ENCODE results near the gene C5AR1. TPM values are rescaled to one million over a fixed set of nuclear protein-coding genes. Genes with fewer than 3 reads are reported as not detected.
"Not testable (repeated sequence)": the region's sequence is repeated elsewhere in the genome, so short reads cannot be mapped to it uniquely, and the experiment has no call there.

C5AR1 gene
- total RNA-seq, 2 donors from 2014 or later: 5.3 to 11.5 TPM

GRCh38 chr19:47324502-47324901, 14.8 kb downstream of the C5AR1 start:
- intact Hi-C loops (cut with DNase I): no loop called here
- H3K36me3 ChIP-seq: no peaks in the 10 kb centered on the region
- no peaks in the 10 kb centered on the region for H3K27me3 ChIP-seq
- no peak for DNase-seq
- TF ChIP-seq CTCF (IDR thresholded peaks at IDR 0.05): no peak
- no peak overlapping the region for H3K9ac ChIP-seq (ENCODE audit: low read depth in 2 of 2, low read length in 2 of 2)
- H3K27ac ChIP-seq: peak overlapping the region; percentile 17
- no peaks in the 10 kb centered on the region for H3K9me3 ChIP-seq
- no peak overlapping the region for H3K4me3 ChIP-seq
- H3K4me1 ChIP-seq: no peaks in the 10 kb centered on the region

- Histone ChIP-seq H3K4me1 (no peaks in the 10 kb centered on the region), H3K9ac (ENCODE audit: low read depth in 2 of 2, low read length in 2 of 2) (no peak overlapping the region), H3K27ac (peak overlapping the region; percentile 37), H3K27me3 (no peaks in the 10 kb centered on the region), H3K9me3 (no peaks in the 10 kb centered on the region), H3K4me3 (no peak overlapping the region), H3K36me3 (no peaks in the 10 kb centered on the region)
- DNase-seq: no peak
- TF ChIP-seq CTCF (IDR thresholded peaks at IDR 0.05): no peak
- intact Hi-C loops (cut with DNase I): no loop called here
Measured at GRCh38 chr19:47330466-47330869, 20.8 kb downstream of the C5AR1 start.

- H3K4me3 ChIP-seq: no peak overlapping the region
- no peak for DNase-seq
- H3K27ac ChIP-seq: no peak overlapping the region
- intact Hi-C loops (cut with DNase I): no loop called here
- no peaks in the 10 kb centered on the region for H3K36me3 ChIP-seq
- no peaks in the 10 kb centered on the region for H3K27me3 ChIP-seq
- TF ChIP-seq CTCF (IDR thresholded peaks at IDR 0.05): no peak
- no peak overlapping the region for H3K9ac ChIP-seq (ENCODE audit: low read depth in 2 of 2, low read length in 2 of 2)
- H3K9me3 ChIP-seq: no peaks in the 10 kb centered on the region
- H3K4me1 ChIP-seq: no peaks in the 10 kb centered on the region
Measured at GRCh38 chr19:47331490-47331889, 21.8 kb downstream of the C5AR1 start.

GRCh38 chr19:47331931-47332547, 22.4 kb downstream of the C5AR1 start, which contains the start of gene C5AR2:
Gene C5AR2 (plus strand): TSS chr19:47332175. CDS start chr19:47340800, 8,625 bp downstream.
- no peak for DNase-seq
- intact Hi-C loops (cut with DNase I): no loop called here
- Histone ChIP-seq H3K4me3 (no peak within 1 kb of the TSS), H3K9me3 (no peaks in the 10 kb centered on the region), H3K27me3 (no peaks in the 10 kb centered on the region), H3K36me3 (no peaks in the 10 kb centered on the region), H3K4me1 (no peaks in the 10 kb centered on the region), H3K27ac (no peak within 1 kb of the TSS), H3K9ac (ENCODE audit: low read depth in 2 of 2, low read length in 2 of 2) (no peak within 1 kb of the TSS)
- TF ChIP-seq CTCF (IDR thresholded peaks at IDR 0.05): no peak

GRCh38 chr19:47336765-47337718, 27.4 kb downstream of the C5AR1 start:
- H3K36me3 ChIP-seq; H3K4me1 ChIP-seq; H3K4me3 ChIP-seq; intact Hi-C loops (cut with DNase I); H3K27ac ChIP-seq; H3K9me3 ChIP-seq; H3K27me3 ChIP-seq: not testable (repeated sequence)
- H3K9ac ChIP-seq (ENCODE audit: low read depth in 2 of 2, low read length in 2 of 2): peak overlapping the region in 1 of 2 donors; percentile 24
- peak; percentile 31 for DNase-seq
